Measurements from ENCODE around the gene CKLF.

DNA sequence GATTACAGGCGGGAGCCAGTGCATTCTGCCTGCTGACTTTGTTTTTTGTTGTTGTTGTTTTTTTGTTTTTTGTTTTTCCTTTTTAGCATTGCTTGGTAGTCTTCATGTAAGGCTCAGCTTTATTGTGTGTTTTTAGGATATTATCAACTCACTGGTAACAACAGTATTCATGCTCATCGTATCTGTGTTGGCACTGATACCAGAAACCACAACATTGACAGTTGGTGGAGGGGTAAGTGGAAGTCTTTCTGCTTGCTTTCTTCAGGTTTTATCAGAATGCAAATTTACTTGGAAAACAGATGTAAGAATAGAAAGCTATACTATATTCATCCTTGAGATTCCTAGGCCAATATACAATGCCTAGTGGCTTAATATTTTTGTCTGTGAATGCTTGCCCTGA, 10.6 kb downstream of the CKLF start:
- TF ChIP-seq, protein P1, sequence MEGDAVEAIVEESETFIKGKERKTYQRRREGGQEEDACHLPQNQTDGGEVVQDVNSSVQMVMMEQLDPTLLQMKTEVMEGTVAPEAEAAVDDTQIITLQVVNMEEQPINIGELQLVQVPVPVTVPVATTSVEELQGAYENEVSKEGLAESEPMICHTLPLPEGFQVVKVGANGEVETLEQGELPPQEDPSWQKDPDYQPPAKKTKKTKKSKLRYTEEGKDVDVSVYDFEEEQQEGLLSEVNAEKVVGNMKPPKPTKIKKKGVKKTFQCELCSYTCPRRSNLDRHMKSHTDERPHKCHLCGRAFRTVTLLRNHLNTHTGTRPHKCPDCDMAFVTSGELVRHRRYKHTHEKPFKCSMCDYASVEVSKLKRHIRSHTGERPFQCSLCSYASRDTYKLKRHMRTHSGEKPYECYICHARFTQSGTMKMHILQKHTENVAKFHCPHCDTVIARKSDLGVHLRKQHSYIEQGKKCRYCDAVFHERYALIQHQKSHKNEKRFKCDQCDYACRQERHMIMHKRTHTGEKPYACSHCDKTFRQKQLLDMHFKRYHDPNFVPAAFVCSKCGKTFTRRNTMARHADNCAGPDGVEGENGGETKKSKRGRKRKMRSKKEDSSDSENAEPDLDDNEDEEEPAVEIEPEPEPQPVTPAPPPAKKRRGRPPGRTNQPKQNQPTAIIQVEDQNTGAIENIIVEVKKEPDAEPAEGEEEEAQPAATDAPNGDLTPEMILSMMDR (IDR thresholded peaks at IDR 0.05): no peak
- no peak for TF ChIP-seq SMAD3 (CRISPR knock-in tag; IDR thresholded peaks at IDR 0.05; ENCODE audit: borderline replicate concordance)
- no peak for TF ChIP-seq FOXK1 (CRISPR knock-in tag; IDR thresholded peaks at IDR 0.05)
- no peak for TF ChIP-seq SP1 (CRISPR knock-in tag; conservative IDR thresholded peaks at IDR 0.05)
- TF ChIP-seq, protein P2, sequence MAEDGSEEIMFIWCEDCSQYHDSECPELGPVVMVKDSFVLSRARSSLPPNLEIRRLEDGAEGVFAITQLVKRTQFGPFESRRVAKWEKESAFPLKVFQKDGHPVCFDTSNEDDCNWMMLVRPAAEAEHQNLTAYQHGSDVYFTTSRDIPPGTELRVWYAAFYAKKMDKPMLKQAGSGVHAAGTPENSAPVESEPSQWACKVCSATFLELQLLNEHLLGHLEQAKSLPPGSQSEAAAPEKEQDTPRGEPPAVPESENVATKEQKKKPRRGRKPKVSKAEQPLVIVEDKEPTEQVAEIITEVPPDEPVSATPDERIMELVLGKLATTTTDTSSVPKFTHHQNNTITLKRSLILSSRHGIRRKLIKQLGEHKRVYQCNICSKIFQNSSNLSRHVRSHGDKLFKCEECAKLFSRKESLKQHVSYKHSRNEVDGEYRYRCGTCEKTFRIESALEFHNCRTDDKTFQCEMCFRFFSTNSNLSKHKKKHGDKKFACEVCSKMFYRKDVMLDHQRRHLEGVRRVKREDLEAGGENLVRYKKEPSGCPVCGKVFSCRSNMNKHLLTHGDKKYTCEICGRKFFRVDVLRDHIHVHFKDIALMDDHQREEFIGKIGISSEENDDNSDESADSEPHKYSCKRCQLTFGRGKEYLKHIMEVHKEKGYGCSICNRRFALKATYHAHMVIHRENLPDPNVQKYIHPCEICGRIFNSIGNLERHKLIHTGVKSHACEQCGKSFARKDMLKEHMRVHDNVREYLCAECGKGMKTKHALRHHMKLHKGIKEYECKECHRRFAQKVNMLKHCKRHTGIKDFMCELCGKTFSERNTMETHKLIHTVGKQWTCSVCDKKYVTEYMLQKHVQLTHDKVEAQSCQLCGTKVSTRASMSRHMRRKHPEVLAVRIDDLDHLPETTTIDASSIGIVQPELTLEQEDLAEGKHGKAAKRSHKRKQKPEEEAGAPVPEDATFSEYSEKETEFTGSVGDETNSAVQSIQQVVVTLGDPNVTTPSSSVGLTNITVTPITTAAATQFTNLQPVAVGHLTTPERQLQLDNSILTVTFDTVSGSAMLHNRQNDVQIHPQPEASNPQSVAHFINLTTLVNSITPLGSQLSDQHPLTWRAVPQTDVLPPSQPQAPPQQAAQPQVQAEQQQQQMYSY (CRISPR knock-in tag; IDR thresholded peaks at IDR 0.05): no peak
- no peak for TF ChIP-seq NR3C1 (CRISPR knock-in tag; conservative IDR thresholded peaks at IDR 0.05; ENCODE audit: low read depth)

Measured in WTC11 (cell line).